HG02798 (cell line): ENCODE measurements around the gene PREX1.
A peak's percentile ranks its signal among the peaks of the same experiment; 100 is the strongest.
"Not testable (repeated sequence)": the region's sequence is repeated elsewhere in the genome, so short reads cannot be mapped to it uniquely, and the experiment has no call there.

ENCODE experiments used
- ATAC-seq: cut with Tn5 transposase; IDR thresholded peaks from one replicate; pipeline ENCODE4 v1.9.1; 2021; ENCODE audit warnings: mild to moderate bottlenecking; ENCODE audit not compliant: unreplicated experiment, poor library complexity

Gene PREX1, protein sequence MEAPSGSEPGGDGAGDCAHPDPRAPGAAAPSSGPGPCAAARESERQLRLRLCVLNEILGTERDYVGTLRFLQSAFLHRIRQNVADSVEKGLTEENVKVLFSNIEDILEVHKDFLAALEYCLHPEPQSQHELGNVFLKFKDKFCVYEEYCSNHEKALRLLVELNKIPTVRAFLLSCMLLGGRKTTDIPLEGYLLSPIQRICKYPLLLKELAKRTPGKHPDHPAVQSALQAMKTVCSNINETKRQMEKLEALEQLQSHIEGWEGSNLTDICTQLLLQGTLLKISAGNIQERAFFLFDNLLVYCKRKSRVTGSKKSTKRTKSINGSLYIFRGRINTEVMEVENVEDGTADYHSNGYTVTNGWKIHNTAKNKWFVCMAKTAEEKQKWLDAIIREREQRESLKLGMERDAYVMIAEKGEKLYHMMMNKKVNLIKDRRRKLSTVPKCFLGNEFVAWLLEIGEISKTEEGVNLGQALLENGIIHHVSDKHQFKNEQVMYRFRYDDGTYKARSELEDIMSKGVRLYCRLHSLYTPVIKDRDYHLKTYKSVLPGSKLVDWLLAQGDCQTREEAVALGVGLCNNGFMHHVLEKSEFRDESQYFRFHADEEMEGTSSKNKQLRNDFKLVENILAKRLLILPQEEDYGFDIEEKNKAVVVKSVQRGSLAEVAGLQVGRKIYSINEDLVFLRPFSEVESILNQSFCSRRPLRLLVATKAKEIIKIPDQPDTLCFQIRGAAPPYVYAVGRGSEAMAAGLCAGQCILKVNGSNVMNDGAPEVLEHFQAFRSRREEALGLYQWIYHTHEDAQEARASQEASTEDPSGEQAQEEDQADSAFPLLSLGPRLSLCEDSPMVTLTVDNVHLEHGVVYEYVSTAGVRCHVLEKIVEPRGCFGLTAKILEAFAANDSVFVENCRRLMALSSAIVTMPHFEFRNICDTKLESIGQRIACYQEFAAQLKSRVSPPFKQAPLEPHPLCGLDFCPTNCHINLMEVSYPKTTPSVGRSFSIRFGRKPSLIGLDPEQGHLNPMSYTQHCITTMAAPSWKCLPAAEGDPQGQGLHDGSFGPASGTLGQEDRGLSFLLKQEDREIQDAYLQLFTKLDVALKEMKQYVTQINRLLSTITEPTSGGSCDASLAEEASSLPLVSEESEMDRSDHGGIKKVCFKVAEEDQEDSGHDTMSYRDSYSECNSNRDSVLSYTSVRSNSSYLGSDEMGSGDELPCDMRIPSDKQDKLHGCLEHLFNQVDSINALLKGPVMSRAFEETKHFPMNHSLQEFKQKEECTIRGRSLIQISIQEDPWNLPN (N-terminal part only)

DNA sequence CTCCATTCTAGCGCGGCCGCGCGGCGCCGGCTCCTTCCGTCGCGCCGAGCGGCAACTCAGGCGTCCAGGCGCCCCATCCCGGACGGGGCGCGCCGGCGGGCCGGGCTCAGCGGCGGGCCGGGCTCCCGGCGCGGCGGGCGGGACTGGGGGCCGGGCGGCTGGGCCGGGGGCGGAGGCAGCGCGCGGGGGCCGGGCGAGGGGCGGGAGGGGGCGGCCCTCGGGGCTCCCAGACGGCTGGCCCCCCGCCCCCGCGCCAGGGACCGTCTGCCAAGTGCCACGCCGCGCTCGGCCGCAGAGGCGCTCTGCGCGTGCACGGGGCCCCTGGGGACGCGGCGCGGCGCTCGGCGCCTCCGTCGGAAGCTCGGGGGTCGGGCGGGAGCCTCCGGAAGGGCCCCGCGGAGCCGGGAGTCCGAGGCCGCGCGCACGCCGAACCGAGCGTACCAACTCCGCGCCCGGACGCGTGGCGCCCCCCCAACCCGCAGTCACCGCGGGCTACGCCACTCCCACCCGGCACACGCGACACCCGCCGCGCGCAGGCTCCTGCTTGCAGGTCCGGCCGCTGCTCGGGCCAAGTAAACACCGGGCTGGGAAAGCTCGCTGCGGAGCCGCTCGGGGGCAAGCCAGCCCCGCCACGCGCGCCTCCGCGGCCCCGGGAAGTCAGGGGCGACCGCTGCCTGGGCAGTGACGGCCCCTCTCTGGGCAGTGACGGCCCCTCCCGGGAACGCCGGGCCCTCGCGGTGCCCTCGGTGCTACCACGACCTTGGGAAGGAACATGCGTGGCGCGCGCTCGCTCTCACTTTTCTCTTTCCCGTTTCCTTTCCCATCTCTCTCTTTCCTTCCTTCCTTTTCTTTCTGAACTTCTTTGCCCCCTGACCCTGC, at the start of gene PREX1:
Gene PREX1 (minus strand): TSS at position 145 of the 879 bp plus-strand sequence. CDS start 139 bp downstream, at position 6.
- ATAC-seq: peak; percentile 63

DNA sequence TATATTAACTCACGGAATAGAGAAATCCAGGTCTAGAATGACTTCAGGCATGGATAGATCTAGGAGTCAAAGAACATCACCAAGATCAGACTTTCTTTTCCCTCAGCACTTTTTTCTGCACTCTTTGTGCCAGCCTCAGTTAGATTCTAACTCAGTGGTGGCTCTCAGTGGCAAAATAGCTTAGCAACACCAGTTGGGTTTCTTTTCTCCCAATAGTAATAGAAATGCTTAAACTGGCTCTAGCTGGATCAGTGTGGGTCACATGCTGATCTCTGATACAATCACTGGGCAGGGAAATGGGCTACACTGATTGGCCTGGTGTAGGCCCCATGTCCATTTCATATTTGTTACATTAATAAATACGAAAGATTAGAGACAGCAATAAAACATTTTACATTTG, 49.5 kb upstream of the PREX1 start:
- ATAC-seq: no peak

DNA sequence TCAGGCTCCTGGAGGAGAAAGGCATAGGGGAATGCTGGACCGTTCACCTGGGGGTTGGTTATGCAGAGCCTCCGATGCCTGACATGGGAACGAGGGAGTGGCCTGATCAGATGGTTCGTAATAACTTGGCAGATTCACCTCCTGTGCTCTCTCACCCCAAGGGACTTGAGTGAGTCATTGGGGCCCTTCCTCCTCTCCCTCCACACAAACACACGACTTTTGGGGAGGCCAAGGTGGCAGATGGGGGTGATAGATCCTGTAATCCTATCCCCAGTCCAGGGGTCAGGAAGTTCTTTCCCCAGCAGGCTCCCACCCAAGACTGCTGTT, 48.1 kb upstream of the PREX1 start:
- ATAC-seq: no peak

DNA sequence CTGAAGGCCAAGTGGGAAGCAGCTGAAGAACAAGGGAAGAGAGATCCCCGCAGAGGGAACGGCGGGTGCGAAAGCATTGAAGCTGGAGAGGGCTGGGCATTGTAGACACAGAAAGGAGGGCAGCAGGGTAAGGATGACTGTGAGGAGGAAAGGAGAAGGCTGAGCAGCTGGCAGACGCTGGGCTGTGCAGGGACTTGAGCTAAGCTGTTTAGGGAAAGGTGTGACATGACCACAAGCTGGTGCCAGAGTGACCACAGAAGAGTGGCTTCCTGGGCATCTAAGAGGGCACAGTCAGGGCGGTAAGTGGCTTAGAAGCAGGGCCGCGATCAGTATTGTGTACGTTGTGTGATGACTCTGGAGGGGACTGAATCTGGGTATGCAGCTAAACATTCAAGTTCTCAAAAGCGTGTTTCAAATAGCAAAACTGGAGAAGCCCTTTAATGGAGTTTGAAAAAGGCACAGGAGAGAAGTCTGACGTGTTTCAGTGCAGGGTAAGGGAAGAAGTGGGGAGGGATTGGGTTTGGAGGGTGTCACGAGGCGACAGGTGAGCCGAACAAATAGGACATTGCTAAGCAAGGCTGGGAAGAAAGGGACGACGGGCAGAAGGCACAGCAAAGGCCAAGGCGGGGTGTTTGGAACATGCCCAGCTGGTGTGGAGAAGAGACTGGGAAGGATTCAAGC, 47.6 kb upstream of the PREX1 start:
- ATAC-seq: no peak

DNA sequence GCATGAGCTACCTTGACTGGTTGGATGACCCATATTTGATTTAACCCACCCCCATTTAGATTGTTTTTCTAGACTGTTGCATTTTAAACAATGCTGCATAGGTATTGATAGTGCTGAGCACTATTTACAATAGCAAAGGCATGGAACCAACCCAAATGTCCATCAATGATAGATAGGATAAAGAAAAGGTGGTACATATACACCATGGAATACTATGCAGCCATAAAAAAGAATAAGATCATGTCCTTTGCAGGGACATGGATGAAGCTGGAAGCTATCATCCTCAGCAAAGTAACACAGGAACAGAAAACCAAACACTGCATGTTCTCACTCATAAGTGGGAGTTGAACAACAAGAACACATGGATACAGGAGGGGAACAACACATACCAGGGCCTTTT, 41.6 kb upstream of the PREX1 start:
- not testable (repeated sequence) for ATAC-seq

DNA sequence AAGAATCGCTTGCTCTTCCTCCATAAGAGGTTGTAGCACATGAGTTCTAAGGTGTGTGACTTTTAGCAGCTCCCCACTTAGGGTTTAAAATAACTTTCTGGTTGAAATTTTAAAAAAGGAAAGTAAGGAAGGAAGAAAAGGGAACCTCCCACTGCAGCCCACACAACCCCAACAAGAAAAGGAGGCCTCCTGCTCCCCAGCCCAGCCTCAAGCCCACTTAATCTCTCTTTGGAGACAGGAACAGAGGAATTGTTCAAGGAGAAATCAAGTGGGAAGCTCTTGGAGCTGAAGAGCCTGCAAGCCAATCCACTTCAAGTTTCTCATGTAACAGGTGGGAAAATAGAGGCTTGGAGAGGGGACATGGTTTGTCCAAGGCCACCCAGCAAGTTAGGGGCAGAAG, 39.1 kb upstream of the PREX1 start:
- no peak for ATAC-seq

DNA sequence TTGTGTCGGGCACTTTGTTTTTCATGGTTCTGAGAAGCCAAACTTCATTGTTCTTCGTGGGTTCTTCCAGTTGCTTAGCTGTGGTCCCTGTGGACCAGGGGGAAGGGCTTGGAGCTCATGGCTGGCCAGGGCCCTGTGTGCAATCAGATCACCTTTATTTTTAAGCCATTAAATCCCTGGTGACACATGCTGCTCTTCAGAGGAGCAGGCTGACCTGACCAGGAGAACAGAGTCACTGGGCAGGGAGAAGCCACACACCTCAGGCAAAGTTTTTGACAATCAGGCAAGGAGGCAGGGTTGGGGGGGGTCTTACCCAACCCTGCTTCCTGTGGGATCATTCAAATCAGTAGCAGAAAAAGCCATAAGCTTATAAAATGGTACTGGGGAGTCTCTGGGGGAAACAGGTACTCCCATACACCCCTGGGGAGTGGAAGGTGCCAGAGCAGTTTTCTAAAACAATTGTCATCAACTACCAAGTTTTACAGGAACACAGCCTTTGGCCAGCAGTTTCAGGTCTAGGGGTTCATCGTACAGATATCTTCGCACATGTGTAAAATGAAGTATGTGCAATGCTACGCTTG, 37.0 kb upstream of the PREX1 start:
- ATAC-seq: no peak

DNA sequence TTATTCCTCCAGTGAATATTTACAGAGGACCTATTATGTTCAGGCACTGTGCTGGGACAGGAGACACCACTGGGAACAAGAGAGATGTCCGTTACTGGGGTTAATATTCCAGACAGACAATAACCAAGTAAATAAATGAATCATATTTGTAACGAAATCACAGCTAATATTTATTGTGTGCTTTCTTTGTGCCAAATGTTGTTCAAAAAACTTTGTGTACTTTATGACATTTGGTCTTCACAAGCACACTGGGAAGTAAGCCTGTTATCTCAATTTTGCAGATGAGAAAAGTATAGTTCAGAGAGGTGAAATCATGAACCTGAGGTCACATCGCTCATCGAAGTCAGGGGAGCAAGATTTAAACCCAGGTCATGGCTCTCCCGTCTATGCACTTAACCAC, 36.5 kb upstream of the PREX1 start:
- no peak for ATAC-seq

DNA sequence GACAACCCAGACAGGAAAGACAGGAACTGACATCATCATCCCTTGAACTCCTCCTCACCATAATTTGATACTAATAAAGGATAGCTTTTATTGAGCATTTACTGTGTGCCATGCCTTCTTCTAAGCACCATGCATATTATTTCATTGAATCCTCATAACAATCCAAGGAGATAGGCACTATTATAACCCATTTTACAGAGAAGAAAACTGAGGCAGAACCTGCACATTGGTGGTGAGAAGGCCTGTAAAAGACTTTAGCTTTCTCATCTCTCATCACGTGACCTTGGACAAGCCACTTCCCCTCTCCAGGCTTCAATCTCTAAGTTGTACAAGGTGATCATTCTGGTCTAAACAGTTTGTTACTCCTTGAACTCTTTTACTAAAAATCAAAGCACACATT, 34.5 kb upstream of the PREX1 start:
- no peak for ATAC-seq

DNA sequence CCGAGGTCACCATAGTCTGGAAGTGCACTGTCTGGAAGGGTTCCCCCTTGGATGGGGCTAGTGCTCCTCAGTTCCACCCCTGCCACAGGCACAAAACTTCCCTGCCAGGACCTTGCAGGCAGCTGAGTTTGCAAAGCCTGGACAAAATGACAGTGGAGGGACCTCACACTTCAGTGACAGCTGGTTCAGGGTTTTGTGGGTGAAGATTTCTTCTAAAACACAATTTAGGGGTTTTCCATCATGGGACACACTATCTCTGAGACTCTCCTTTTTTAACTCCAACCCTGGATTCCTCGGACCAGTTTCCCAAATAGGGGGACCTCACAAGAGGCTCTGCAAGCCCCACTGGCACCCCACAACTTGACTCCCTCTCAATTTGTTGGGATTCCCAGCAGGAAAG, 33.6 kb upstream of the PREX1 start:
- no peak for ATAC-seq

DNA sequence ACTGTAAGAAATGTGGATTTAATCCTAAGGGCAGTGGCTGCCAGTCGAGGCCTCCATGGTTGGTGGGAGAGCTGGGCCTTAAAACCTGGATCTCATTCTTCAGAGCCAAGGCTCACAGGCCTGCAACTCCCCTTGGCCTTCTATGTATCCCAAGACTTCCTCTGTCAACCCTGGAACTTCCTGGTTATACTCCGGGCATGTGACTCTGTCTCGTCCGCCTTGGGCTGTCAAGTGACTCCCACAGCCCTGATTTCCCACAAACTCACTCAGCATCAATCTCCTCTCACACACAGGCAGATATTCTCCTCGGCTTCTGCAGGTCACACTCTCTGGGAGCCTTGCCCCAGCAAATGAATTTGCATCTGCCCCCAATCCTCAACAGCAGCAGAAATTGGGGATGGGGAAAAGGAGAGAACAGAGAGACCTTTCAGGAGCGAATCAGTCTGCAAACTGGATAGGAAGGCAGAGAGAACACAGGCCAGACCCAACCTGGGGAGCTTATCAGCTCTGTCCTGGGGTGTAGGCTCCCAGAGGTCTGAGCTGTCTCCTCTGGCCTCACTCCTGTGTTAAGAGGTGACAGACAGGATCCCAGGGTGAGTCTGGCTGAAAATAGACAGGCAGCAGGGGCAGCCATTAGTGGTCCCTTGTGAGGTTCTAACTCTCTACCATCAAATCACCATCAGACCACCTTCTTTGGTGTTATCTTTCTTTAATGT, 30.4 kb upstream of the PREX1 start:
- no peak for ATAC-seq

DNA sequence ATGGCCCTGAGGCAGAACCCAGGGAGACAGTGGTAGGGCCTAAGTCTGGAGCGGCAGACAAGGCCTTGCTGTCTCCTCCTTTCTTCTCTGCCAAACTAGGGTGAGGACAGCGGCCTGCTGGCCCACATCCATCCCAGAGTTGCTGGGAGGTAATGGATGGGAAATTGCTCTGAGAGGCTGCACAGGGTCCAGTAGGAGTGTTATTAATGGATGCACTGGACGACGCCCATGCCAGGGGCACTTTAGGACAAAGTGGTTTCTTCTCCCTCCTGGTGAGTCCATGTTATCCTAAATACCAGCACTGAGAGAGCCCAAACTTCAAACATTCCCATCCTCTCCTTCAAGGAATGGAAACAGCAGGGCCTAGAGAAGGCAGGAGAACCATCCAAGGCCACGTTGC, 28.3 kb upstream of the PREX1 start:
- no peak for ATAC-seq

DNA sequence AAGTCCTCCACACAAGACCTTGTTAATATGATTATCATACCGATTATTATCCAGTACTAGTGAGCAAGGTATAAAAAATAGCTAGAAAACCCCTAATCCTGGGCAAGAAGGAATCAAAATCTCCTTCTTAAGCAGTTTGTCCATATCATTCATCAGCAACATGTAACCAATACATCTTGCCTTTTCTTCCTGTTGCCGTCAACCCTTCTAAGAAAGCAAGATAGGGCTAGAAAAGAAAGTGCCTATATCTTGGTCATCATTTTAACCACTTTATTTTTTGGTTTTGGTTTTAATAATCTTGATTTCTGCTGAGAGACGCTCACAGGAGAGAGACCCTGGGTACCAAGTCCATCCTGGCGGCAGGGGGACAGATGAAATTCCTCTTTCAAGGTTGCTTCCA, 27.2 kb upstream of the PREX1 start:
- no peak for ATAC-seq

DNA sequence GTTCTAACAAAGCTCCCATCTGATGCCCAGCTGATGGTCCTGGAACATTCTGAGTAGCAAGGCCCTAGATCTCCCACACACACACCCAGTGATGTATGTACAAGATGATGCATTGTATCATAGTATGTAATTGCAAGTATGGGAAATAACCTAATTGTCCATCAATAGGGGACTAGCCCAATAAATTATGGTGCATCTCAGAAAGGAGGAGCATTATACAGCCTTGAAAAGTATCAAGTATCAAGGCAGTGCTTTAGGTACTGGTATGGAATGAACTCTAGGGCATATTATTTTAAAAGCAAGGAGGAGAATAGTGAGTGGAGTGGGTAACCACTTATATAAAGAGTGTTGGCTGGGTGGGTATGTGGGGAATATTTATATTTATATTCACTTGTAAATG, 24.8 kb upstream of the PREX1 start:
- no peak for ATAC-seq

DNA sequence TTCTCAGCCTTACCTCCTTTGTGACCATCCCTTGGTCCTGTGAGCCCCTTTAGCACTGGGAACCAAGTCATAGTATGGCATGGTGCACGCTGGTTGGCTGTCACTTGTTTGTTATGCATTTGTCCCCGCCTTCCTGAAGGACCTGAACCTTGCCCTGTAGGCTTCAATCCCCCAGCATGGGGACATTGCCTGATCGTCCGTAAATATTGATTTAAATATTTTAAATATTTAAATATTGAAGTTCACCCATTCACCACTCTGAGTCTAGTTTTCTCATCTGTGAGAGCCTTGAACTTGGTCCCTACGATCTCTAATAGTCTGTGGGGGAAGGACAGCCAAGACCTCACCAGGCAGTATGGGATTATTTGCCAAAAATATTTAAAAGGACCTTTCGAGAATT, 23.8 kb upstream of the PREX1 start:
- ATAC-seq: no peak

DNA sequence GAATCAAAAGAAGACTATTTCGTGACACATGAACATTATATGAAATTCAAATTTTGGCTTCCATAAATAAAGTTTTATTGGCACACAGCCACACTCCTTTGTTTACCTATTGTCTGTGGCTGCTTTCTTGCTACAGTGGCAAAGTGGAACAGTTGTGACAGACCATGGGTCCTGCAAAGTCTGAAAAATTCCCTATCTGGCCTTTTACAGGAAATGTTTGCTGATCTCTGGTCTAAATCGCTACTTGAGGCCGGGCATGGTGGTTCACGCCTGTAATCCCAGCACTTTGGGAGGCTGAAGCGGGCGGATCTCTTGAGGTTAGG, 23.1 kb upstream of the PREX1 start:
- no peak for ATAC-seq

DNA sequence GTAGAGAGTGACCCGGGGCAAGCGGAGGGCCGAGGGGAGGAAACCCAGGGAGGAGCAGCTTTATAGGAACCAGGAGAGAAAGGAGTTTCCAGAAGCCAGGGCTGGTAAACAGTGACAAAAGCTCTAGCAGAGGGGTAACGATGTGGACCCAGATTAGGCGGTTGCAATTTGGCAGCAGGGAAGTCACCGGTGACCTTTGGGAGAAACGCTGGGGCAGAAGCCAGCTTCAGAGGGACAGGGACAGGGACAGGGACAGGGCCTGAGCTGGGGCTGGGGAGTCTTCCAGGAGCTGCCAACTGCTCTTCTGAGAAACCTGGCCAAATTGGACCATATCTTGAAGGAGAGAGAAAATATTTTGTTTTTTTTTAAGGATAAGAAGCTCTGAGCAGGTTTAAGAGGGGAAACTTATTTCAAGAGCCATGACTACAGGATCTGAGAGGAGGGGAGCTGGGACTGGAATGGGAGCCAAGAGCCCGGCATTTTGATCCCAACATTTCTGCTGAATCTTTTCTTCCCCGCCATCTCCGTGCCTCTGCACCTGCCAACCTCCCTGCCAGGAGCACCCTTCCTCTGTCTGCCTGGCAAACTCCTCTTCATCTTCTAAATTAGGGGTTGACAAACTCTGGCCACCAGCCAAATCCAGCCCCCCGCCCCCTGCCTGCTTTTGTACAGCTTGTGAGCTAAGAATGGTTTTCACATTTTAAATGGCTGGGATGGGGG, 22.6 kb upstream of the PREX1 start:
- no peak for ATAC-seq

DNA sequence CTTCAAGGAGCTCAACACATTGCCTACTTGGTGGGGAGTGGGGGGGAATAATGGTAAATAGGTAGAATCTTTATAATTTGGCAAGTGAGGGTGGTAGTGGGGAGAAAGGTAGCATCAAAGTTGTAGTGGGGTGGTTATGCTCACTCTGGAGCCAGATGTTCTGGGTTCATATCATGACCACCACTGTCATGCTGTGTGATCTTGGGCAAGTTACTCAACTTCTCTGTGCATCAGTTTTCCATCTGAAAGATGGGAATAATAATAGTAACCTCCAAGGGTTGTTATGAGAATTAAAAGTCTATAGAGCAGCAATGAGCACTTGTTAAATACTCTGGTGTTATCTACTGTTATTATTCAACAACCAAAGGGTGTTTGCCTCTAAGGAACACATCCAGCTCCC, 22.0 kb upstream of the PREX1 start:
- ATAC-seq: no peak
